ENCODE measurements around the gene MCF2L2.

The MCF2L2 gene

GRCh38 chr3:183295211-183295610, 133.2 kb downstream of the MCF2L2 start:
- TF ChIP-seq POLR2AphosphoS5 (IDR thresholded peaks at IDR 0.05; ENCODE audit: borderline replicate concordance, low read depth, low read length) = no peak
- no peak for TF ChIP-seq FOXP2 (optimal IDR thresholded peaks at IDR 0.05; ENCODE audit: control extremely low read depth, extremely low read length, insufficient read depth)
- TF ChIP-seq EZH2 (IDR thresholded peaks at IDR 0.05) = no peak
- Histone ChIP-seq H3K9ac (ENCODE audit: insufficient read length) (no peak overlapping the region), H3K27ac (no peak overlapping the region), H3K4me3 (no peak overlapping the region), H3K9me3 (ENCODE audit: low read depth, low read length) (no peaks in the 10 kb centered on the region; the same call in 1 of the 2 replicates), H3K36me3 (ENCODE audit: insufficient read depth, low read length) (peaks cover 5% of the 10 kb centered on the region; the same call in 1 of the 2 replicates)
- DNase-seq (ENCODE audit: low read depth, low spot score) = no peak

DNA sequence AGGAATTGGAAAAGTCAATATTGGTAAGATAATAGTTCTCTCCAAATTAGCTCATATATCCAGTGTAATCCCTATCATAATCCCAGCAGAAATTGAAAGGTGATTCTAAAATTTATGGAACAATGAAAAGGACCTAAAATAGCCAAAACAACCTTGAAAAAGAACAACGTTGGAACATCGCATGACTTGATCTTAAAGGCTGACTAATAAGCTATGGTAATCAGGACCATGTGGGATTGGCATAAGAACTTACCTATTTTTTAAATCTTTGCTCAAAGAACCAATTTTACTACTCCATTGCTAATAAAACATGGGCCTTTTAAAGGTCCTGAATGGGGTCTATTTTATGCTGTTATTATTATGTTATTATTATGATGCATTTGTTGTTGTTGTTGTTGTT, 134.5 kb downstream of the MCF2L2 start:
- DNase-seq (ENCODE audit: low read depth, low spot score) = no peak
- H3K9ac ChIP-seq (ENCODE audit: insufficient read length) = no peak overlapping the region
- TF ChIP-seq FOXP2 (optimal IDR thresholded peaks at IDR 0.05; ENCODE audit: control extremely low read depth, extremely low read length, insufficient read depth) (no peak), POLR2AphosphoS5 (IDR thresholded peaks at IDR 0.05; ENCODE audit: borderline replicate concordance, low read depth, low read length) (no peak), EZH2 (IDR thresholded peaks at IDR 0.05) (no peak)
- H3K27ac ChIP-seq = no peak overlapping the region
- H3K9me3 ChIP-seq (ENCODE audit: low read depth, low read length) = no peaks in the 10 kb centered on the region; the same call in 1 of the 2 replicates
- no peak overlapping the region for H3K4me3 ChIP-seq
- H3K36me3 ChIP-seq (ENCODE audit: insufficient read depth, low read length) = peaks cover 5% of the 10 kb centered on the region; the same call in 1 of the 2 replicates

DNA sequence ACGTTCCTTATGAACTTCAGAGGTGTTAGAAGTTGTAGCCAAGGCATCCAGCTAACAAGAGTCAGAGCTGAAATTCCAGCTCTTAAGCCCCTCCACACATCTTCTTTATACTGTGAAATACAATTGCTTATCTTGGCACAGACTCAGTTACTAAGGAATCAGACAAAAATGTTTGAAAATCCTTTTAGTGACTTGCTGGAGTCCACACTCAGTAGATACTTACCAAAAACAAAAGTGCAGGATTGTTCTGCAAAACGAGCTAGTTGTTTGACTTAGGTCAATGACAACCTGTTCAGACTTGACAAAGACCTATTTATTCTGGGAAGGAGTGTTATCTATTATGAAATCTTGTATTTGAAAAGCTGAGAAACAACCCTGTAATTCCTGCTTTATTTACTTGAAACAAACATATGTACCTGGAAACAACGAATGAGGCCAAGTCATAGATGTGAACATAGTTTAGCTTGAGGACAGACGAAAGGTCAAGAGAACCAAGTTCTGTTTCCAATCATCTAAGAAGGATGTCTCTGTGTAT, 136.9 kb downstream of the MCF2L2 start:
- Histone ChIP-seq H3K9me3 (ENCODE audit: low read depth, low read length) (no peaks in the 10 kb centered on the region; the same call in 1 of the 2 replicates), H3K36me3 (ENCODE audit: insufficient read depth, low read length) (peaks cover 5% of the 10 kb centered on the region; the same call in 1 of the 2 replicates), H3K9ac (ENCODE audit: insufficient read length) (no peak overlapping the region), H3K27ac (no peak overlapping the region), H3K4me3 (no peak overlapping the region)
- TF ChIP-seq EZH2 (IDR thresholded peaks at IDR 0.05) = no peak
- TF ChIP-seq POLR2AphosphoS5 (IDR thresholded peaks at IDR 0.05; ENCODE audit: borderline replicate concordance, low read depth, low read length) = no peak
- no peak for TF ChIP-seq FOXP2 (optimal IDR thresholded peaks at IDR 0.05; ENCODE audit: control extremely low read depth, extremely low read length, insufficient read depth)
- no peak for DNase-seq (ENCODE audit: low read depth, low spot score)

GRCh38 chr3:183290216-183290615, 138.2 kb downstream of the MCF2L2 start:
- Histone ChIP-seq H3K27ac (no peak overlapping the region), H3K4me3 (no peak overlapping the region), H3K9ac (ENCODE audit: insufficient read length) (no peak overlapping the region), H3K36me3 (ENCODE audit: insufficient read depth, low read length) (peaks cover 5% of the 10 kb centered on the region; the same call in 1 of the 2 replicates), H3K9me3 (ENCODE audit: low read depth, low read length) (no peaks in the 10 kb centered on the region)
- TF ChIP-seq EZH2 (IDR thresholded peaks at IDR 0.05) = no peak
- TF ChIP-seq FOXP2 (optimal IDR thresholded peaks at IDR 0.05; ENCODE audit: control extremely low read depth, extremely low read length, insufficient read depth) = no peak
- TF ChIP-seq POLR2AphosphoS5 (IDR thresholded peaks at IDR 0.05; ENCODE audit: borderline replicate concordance, low read depth, low read length) = no peak
- DNase-seq (ENCODE audit: low read depth, low spot score) = no peak

DNA sequence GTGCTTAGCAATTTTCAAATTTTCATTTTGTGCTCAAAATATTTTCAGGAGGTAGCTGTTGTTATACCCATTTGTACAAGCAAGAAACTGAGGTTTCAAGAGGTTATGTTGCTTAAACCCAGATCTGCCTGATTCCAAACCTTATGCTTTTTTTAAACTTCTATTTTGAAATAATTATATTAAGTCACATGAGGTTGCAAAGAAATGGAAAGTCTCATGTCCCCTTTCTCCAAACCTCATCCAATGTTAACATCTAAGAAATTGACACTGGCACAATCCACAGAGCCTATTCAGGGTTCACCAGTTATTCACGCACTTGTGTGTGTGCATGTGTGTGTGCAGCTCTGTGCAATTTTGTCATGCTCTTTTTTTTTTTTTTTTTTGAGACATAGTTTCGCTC, 140.3 kb downstream of the MCF2L2 start:
- H3K4me3 ChIP-seq = no peak overlapping the region
- no peak for DNase-seq (ENCODE audit: low read depth, low spot score)
- H3K9me3 ChIP-seq (ENCODE audit: low read depth, low read length) = no peaks in the 10 kb centered on the region
- H3K9ac ChIP-seq (ENCODE audit: insufficient read length) = no peak overlapping the region
- no peak overlapping the region for H3K27ac ChIP-seq
- peaks cover 1% of the 10 kb centered on the region; the same call in 1 of the 2 replicates for H3K36me3 ChIP-seq (ENCODE audit: insufficient read depth, low read length)
- TF ChIP-seq EZH2 (IDR thresholded peaks at IDR 0.05) (no peak), POLR2AphosphoS5 (IDR thresholded peaks at IDR 0.05; ENCODE audit: borderline replicate concordance, low read depth, low read length) (no peak), FOXP2 (optimal IDR thresholded peaks at IDR 0.05; ENCODE audit: control extremely low read depth, extremely low read length, insufficient read depth) (no peak)

- Histone ChIP-seq H3K27ac (no peak overlapping the region), H3K9me3 (ENCODE audit: low read depth, low read length) (no peaks in the 10 kb centered on the region), H3K4me3 (no peak overlapping the region), H3K36me3 (ENCODE audit: insufficient read depth, low read length) (no peaks in the 10 kb centered on the region), H3K9ac (ENCODE audit: insufficient read length) (no peak overlapping the region)
- DNase-seq (ENCODE audit: low read depth, low spot score) = no peak
- TF ChIP-seq FOXP2 (optimal IDR thresholded peaks at IDR 0.05; ENCODE audit: control extremely low read depth, extremely low read length, insufficient read depth) (no peak), EZH2 (IDR thresholded peaks at IDR 0.05) (no peak), POLR2AphosphoS5 (IDR thresholded peaks at IDR 0.05; ENCODE audit: borderline replicate concordance, low read depth, low read length) (no peak)
These were observed 141.0 kb downstream of the MCF2L2 start for GRCh38 chr3:183287301-183287971.

DNA sequence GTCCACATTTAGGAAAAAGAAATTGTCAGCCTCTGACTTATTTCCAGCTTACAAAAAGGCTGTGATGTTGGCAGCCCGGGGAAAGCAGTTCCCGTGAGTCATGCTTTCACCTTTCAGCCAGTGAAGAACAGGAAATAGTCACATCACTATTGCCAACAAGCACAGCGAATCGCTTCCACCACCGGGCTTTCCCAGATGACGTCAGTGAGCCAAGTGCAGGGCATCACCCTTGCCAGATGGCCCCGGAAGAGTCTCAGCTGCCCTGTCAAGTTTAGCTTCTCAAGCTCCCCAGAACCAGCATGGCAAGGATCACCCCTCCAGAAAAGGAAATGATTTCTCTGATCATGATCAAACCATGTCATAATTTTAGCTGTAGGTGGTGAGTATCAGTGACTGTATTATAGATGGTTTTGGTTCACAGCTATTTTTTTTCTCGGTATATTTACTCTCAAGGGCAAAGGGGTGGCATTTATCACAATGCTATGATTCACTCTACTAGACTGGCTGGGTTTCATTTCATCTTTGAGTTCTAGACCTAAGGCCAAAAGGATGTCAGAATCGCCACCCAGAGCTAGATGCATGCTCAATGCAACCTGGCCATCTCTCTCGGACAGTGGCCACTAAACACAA, 142.5 kb downstream of the MCF2L2 start:
- H3K4me3 ChIP-seq = no peak overlapping the region
- H3K9me3 ChIP-seq (ENCODE audit: low read depth, low read length) = no peaks in the 10 kb centered on the region
- no peak overlapping the region for H3K27ac ChIP-seq
- no peak overlapping the region for H3K9ac ChIP-seq (ENCODE audit: insufficient read length)
- DNase-seq (ENCODE audit: low read depth, low spot score) = no peak
- no peaks in the 10 kb centered on the region for H3K36me3 ChIP-seq (ENCODE audit: insufficient read depth, low read length)
- TF ChIP-seq POLR2AphosphoS5 (IDR thresholded peaks at IDR 0.05; ENCODE audit: borderline replicate concordance, low read depth, low read length) = no peak
- TF ChIP-seq EZH2 (IDR thresholded peaks at IDR 0.05) = no peak

- no peak overlapping the region for H3K4me3 ChIP-seq
- H3K27ac ChIP-seq = no peak overlapping the region
- TF ChIP-seq EZH2 (IDR thresholded peaks at IDR 0.05) (no peak), POLR2AphosphoS5 (IDR thresholded peaks at IDR 0.05; ENCODE audit: borderline replicate concordance, low read depth, low read length) (no peak), FOXP2 (optimal IDR thresholded peaks at IDR 0.05; ENCODE audit: control extremely low read depth, extremely low read length, insufficient read depth) (no peak)
- no peaks in the 10 kb centered on the region for H3K9me3 ChIP-seq (ENCODE audit: low read depth, low read length)
- no peak overlapping the region for H3K9ac ChIP-seq (ENCODE audit: insufficient read length)
- H3K36me3 ChIP-seq (ENCODE audit: insufficient read depth, low read length) = no peaks in the 10 kb centered on the region
- DNase-seq (ENCODE audit: low read depth, low spot score) = no peak
These were observed 143.1 kb downstream of the MCF2L2 start for GRCh38 chr3:183285318-183285717.

All from SK-N-MC (cell line).